ENCODE measurements around the gene RGL1.

The RGL1 gene

GRCh38 chr1:183821889-183822611, 17.1 kb downstream of the RGL1 start:
- DNase-seq (ENCODE audit: low read depth): no peak

DNA sequence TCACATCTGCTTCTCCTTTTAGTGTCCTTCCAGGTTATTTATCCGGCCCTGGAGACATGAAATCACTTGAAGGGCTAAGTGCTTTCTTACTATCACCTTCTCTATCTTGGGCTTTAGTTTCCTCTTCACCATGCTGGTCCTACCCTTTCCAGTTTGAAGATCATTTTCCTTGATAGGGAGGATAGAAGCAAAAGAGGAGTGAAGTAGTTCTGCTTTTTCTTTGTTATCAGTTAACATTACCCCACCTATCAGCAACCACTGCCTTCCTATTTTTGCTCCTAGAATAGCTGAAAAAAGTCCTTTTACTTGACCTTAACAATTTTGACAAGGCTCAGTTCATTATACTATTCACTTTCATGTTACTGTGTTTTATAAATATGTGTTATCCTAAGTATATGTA, 19.4 kb downstream of the RGL1 start:
- no peak for DNase-seq (ENCODE audit: low read depth)

- no peak for DNase-seq (ENCODE audit: low read depth)
These were observed 22.9 kb downstream of the RGL1 start for GRCh38 chr1:183827801-183828200.

DNA sequence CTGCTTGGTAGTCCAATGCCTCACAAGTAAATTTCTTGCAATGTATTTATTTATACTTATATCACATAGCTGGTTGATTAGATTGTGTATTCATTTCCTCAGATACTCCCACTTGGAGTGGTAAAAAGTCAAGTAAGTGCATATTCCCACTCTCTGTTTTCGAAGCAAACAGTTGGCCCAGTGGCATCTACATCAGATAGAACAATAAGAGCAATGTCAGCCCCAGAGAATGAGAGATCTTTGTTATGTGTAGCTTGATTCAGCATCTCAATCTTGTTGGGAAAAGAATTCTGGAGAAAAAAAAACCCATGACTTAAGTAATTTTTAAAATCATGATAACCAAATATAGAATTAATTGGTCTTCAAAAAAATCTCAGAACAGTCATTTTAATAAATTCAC, 25.5 kb downstream of the RGL1 start:
- DNase-seq (ENCODE audit: low read depth): no peak

- DNase-seq (ENCODE audit: low read depth): no peak
These were observed 26.4 kb downstream of the RGL1 start for GRCh38 chr1:183831311-183831710.

DNA sequence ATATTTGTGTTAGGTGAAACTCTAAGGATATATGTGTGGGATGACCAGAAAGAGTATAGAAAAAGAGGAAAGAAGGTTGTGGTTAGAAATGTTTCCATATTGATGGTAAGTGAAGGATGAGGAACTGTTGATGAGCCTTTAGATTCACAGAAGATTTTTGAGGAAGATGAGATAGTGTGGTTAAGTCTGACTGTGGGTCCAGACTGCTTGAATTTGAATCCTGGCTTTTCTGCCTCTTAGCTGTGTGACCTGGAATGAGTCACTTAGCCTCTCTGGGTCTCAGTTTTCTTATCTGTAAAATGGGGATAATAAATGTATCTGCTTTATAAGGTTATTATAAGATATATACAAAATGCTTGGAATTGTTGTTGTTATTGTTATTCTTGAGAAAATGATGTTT, 27.5 kb downstream of the RGL1 start:
- no peak for DNase-seq (ENCODE audit: low read depth)

DNA sequence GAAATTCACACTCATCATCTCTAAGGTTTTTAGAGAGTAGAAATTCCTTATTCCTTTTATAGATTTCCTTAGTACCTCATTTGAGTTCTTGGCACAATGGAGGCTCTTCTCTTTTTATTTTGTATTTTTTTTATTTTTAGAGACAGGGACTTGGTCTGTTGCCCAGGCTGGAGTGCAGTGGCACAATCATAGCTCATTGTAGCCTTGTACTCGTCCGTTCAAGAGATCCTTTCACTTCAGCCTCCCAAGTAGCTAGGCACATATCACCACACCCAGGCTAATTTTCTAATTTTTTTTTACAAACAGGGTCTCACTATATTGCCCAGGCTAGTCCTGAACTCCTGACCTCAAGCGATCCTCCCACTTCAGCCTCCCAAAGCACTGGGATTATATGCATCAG, 29.6 kb downstream of the RGL1 start:
- DNase-seq (ENCODE audit: low read depth): no peak

DNA sequence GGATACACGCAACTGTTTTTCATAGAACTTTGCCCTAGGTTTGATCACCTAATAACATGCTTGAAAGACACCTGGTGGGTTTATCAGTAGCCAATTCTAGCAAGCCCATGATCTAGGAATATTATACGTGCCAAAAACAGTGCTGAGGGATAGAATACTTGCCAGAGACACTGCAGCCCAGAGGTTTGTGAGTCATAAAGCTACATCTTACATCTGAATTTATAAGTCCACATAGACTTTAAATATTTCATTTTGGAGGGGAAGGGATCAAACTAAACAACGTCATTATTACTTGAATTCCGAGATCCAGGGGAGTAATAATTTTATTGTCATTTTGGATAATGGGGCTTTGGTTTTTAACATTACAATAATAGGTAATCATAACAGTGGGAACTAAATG, 31.7 kb downstream of the RGL1 start:
- DNase-seq (ENCODE audit: low read depth): no peak

DNA sequence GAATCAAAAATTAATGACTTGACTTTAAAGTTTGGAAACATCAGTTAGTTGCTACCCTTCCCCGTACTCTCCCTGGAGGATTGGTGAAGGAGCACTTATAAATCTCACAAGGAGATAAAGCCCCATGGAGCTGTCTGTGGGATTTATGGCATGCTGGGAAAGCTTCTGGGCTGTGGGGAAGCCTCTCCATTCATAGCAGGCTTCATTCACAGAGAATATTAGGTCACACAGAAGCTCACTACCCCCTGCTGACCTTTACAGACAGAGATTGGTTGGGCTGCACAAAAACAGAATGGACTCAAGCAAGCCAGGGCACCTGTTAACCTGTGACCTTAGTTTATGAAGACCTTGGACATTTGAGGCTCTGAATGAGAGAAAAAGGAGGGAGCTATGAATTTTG, 32.1 kb downstream of the RGL1 start:
- DNase-seq (ENCODE audit: low read depth): no peak

DNA sequence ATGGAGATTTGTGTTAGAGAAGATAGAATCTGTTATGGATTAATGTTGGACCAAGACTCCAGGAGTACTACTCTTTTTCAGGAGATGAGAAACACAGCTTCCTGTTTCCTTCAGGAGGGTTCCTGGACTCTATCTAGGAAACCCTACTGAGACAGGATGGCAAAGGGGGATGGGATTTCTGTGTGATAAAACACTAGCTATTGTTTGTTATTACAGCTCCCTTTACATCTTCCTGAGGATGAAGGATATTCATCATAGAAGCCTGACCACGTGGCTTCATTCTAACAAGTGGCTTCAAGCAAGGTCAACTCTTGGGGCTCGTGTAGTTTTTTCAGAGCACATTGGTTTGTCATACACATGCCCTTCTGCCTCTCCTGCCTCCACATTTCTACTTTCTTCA, 33.3 kb downstream of the RGL1 start:
- no peak for DNase-seq (ENCODE audit: low read depth)

- no peak for DNase-seq (ENCODE audit: low read depth)
These were observed 35.2 kb downstream of the RGL1 start for GRCh38 chr1:183840140-183840539.

- DNase-seq (ENCODE audit: low read depth): no peak
These were observed 36.6 kb downstream of the RGL1 start for GRCh38 chr1:183841550-183841949.

GRCh38 chr1:183841950-183842794, 37.3 kb downstream of the RGL1 start:
- peak; percentile 87 for DNase-seq (ENCODE audit: low read depth)

DNA sequence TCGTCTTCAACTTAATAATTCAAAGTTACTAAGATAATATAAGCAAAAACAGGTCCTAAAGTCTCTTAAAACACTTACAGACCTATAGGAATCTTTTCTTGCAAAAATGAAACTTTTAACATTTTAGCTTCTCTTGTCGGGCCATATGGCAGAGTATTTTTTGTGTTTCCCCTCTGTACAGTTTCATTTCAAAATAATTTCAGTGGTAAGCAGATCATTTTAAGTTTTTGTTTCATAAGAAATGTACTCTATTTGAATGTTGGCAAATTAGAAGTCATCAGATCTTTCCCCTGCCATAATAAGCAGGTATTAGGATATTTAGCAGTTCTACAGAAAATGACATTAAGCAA, 37.9 kb downstream of the RGL1 start:
- DNase-seq (ENCODE audit: low read depth): no peak

GRCh38 chr1:183844806-183845205, 39.9 kb downstream of the RGL1 start:
- DNase-seq (ENCODE audit: low read depth): no peak

GRCh38 chr1:183845681-183846080, 40.8 kb downstream of the RGL1 start:
- DNase-seq (ENCODE audit: low read depth): no peak

- no peak for DNase-seq (ENCODE audit: low read depth)
These were observed 42.7 kb downstream of the RGL1 start for GRCh38 chr1:183847641-183848040.

GRCh38 chr1:183850852-183851251, 45.9 kb downstream of the RGL1 start:
- DNase-seq (ENCODE audit: low read depth): no peak

GRCh38 chr1:183859119-183859518, 54.2 kb downstream of the RGL1 start:
- no peak for DNase-seq (ENCODE audit: low read depth)

GRCh38 chr1:183859831-183860230, 54.9 kb downstream of the RGL1 start:
- no peak for DNase-seq (ENCODE audit: low read depth)

GRCh38 chr1:183862967-183863366, 58.0 kb downstream of the RGL1 start:
- DNase-seq (ENCODE audit: low read depth): no peak

GRCh38 chr1:183863852-183864251, 58.9 kb downstream of the RGL1 start:
- DNase-seq (ENCODE audit: low read depth): no peak

DNA sequence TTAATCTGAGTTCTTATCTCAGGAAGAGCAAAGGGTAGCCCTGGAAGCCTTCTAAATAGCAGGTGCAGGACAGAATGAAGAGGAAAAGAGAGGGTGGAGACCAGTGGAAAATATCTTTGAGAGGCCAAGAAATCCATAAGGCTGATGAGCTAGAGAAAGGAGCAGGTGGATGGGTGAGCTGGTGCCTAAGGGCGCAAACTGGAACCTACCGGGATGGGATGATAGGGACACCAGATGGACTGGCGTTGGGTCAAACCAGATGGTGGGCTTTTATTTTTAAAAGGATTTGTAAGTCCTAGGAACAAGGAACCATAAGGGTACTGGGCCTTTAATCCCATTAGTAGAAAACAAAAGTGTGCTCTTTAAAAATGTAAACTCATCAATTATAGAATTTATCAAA, 59.7 kb downstream of the RGL1 start:
- no peak for DNase-seq (ENCODE audit: low read depth)

DNA sequence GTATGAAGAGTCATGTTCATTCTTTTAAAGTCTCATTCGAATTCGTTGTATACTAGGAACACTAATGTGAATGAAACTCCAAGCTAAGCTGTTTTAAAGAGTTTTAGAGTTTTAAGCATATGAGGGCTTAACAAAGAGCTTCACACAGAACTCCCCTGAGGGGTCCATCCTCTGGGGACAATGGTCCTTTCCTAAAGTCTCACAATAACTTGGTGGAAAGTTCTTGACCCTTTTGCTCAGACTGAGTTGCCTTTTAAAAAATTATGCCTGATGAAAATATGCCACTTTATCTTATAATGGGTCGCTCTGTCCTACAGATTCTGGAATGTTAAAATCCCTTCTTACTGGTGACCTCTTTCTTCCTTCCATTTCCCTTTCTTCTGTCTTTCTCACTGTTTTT, 64.3 kb downstream of the RGL1 start:
- DNase-seq (ENCODE audit: low read depth): no peak
